GM10847 (cell line): ENCODE results near the gene HRH3.

Experiments used
- POLR2A ChIP-seq: IDR thresholded peaks from 2 replicates; pipeline ENCODE4 v1.6.1; 2011; ENCODE audit not compliant: insufficient read length; ENCODE audit errors: extremely low read depth

Gene HRH3

GRCh38 chr20:62190639-62191411 lies 29.3 kb downstream of the HRH3 start:
- TF ChIP-seq POLR2A, result no peak

- no peak for TF ChIP-seq POLR2A
These were observed 32.9 kb downstream of the HRH3 start for GRCh38 chr20:62186887-62187866.

- TF ChIP-seq POLR2A, result no peak
These were observed 34.0 kb downstream of the HRH3 start for GRCh38 chr20:62186096-62186426.

GRCh38 chr20:62183426-62184142 lies 36.5 kb downstream of the HRH3 start:
- no peak for TF ChIP-seq POLR2A

- TF ChIP-seq POLR2A, result peak; percentile 98
These were observed 37.3 kb downstream of the HRH3 start, which contains the start of gene MTG2 for GRCh38 chr20:62182469-62183425. MTG2 (plus strand) TSS chr20:62183028; CDS start chr20:62193421, 10,393 bp downstream.

- no peak for TF ChIP-seq POLR2A
These were observed 38.3 kb downstream of the HRH3 start for GRCh38 chr20:62181808-62182207.

GRCh38 chr20:62179162-62179504 lies 40.9 kb downstream of the HRH3 start:
- no peak for TF ChIP-seq POLR2A

- no peak for TF ChIP-seq POLR2A
These were observed 41.5 kb downstream of the HRH3 start for GRCh38 chr20:62178316-62179161.

- no peak for TF ChIP-seq POLR2A
These were observed 42.8 kb downstream of the HRH3 start for GRCh38 chr20:62177307-62177706.

GRCh38 chr20:62176866-62177265 lies 43.2 kb downstream of the HRH3 start:
- TF ChIP-seq POLR2A, result no peak

GRCh38 chr20:62175711-62176110 lies 44.4 kb downstream of the HRH3 start:
- no peak for TF ChIP-seq POLR2A

- TF ChIP-seq POLR2A, result no peak
These were observed 45.0 kb downstream of the HRH3 start for GRCh38 chr20:62174870-62175624.
